ENCODE data around the gene KRTAP10-4. TPM values are rescaled to one million over a fixed set of nuclear protein-coding genes. Genes with fewer than 3 reads are reported as not detected.

Gene KRTAP10-4
- total and polyA plus RNA-seq, 2 of the 4 experiments (the other 2 are of a cell fraction), result not detected

DNA sequence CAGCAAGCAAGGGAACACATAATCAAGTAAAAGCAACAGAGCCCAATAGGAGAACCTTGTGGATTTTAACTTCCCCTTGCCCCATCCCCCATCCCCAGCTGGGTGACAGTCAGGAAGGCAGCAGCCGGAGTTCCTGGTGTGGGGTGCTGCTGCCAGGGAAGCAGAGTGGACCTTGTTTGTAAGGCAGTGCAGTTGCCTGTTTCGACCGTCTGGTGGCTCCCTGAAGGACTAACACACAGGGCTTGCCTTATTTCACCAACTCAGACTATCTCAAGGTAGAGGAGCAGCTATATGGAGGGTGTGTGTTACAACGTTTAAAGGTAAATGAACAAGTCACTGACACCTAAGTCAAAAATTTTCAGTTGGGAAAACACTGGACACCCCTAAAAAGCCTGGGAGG lies 45.0 kb downstream of the KRTAP10-4 start:
- CTCF ChIA-PET, result interaction anchor here (0.7 kb wide), 1 partner anchor 53 kb away, joined by 3 read pairs; no protein-coding TSS in a partner anchor
- WGBS, 2 experiments (ENCODE audit: extremely low coverage in 2 of 2, insufficient read length in 1 of 2), result no CpG with 5 or more reads among the region's 4 CpGs

More for the DNA sequence above, 45.0 kb downstream of the KRTAP10-4 start:
- no peak overlapping the region for H3K4ac ChIP-seq (ENCODE audit: low read depth, low read length)
- no peak overlapping the region for H4K8ac ChIP-seq (ENCODE audit: low read depth in 2 of 2, low read length in 2 of 2)
- no peak for TF ChIP-seq MAFK (IDR thresholded peaks at IDR 0.05; ENCODE audit: low read depth, low read length)
- TF ChIP-seq POLR2A (IDR thresholded peaks at IDR 0.05; ENCODE audit: low read depth, low read length), result no peak
- TF ChIP-seq RAD21 (IDR thresholded peaks at IDR 0.05; ENCODE audit: low read length), result no peak
- no peak for TF ChIP-seq SMC3 (IDR thresholded peaks at IDR 0.05; ENCODE audit: low read depth, low read length)
- TF ChIP-seq RCOR1 (IDR thresholded peaks at IDR 0.05; ENCODE audit: insufficient replicate concordance, low read length), result no peak
- TF ChIP-seq MAZ (IDR thresholded peaks at IDR 0.05; ENCODE audit: borderline replicate concordance, low read depth, low read length), result no peak
- no peak for TF ChIP-seq MXI1 (IDR thresholded peaks at IDR 0.05; ENCODE audit: borderline replicate concordance, low read depth, low read length)
- TF ChIP-seq NFE2L2 (IDR thresholded peaks at IDR 0.05; ENCODE audit: low read depth, low read length), result no peak
- TF ChIP-seq FOS (IDR thresholded peaks at IDR 0.05; ENCODE audit: low read depth, low read length), result no peak
- TF ChIP-seq BHLHE40 (IDR thresholded peaks at IDR 0.05; ENCODE audit: low read depth, low read length), result no peak
- no peak for TF ChIP-seq CEBPB (IDR thresholded peaks at IDR 0.05; ENCODE audit: low read depth, low read length)
- TF ChIP-seq CHD1 (IDR thresholded peaks at IDR 0.05; ENCODE audit: low read depth, low read length), result no peak
- TF ChIP-seq, protein P1, sequence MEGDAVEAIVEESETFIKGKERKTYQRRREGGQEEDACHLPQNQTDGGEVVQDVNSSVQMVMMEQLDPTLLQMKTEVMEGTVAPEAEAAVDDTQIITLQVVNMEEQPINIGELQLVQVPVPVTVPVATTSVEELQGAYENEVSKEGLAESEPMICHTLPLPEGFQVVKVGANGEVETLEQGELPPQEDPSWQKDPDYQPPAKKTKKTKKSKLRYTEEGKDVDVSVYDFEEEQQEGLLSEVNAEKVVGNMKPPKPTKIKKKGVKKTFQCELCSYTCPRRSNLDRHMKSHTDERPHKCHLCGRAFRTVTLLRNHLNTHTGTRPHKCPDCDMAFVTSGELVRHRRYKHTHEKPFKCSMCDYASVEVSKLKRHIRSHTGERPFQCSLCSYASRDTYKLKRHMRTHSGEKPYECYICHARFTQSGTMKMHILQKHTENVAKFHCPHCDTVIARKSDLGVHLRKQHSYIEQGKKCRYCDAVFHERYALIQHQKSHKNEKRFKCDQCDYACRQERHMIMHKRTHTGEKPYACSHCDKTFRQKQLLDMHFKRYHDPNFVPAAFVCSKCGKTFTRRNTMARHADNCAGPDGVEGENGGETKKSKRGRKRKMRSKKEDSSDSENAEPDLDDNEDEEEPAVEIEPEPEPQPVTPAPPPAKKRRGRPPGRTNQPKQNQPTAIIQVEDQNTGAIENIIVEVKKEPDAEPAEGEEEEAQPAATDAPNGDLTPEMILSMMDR (conservative IDR thresholded peaks at IDR 0.05; ENCODE audit: low read depth, low read length), result no peak
- TF ChIP-seq, protein P2, sequence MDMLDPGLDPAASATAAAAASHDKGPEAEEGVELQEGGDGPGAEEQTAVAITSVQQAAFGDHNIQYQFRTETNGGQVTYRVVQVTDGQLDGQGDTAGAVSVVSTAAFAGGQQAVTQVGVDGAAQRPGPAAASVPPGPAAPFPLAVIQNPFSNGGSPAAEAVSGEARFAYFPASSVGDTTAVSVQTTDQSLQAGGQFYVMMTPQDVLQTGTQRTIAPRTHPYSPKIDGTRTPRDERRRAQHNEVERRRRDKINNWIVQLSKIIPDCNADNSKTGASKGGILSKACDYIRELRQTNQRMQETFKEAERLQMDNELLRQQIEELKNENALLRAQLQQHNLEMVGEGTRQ (IDR thresholded peaks at IDR 0.05; ENCODE audit: low read depth, low read length), result no peak
- no peak for TF ChIP-seq RFX5 (IDR thresholded peaks at IDR 0.05; ENCODE audit: low read depth, low read length)
- TF ChIP-seq, protein P3, sequence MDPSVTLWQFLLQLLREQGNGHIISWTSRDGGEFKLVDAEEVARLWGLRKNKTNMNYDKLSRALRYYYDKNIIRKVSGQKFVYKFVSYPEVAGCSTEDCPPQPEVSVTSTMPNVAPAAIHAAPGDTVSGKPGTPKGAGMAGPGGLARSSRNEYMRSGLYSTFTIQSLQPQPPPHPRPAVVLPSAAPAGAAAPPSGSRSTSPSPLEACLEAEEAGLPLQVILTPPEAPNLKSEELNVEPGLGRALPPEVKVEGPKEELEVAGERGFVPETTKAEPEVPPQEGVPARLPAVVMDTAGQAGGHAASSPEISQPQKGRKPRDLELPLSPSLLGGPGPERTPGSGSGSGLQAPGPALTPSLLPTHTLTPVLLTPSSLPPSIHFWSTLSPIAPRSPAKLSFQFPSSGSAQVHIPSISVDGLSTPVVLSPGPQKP (IDR thresholded peaks at IDR 0.05; ENCODE audit: borderline replicate concordance, low read depth, low read length), result no peak
- no peak overlapping the region for H2BK20ac ChIP-seq (ENCODE audit: low read depth, low read length)
- no TSS peak for BruUV-seq (replicated peaks)
- no peak overlapping the region for H2BK15ac ChIP-seq (ENCODE audit: low read depth, low read length)
- H2AFZ ChIP-seq (replicated peaks; ENCODE audit: low read length, poor library complexity), result no peak overlapping the region
- DNase-seq (peak; percentile 14), ATAC-seq (ENCODE audit: low read depth) (peak; percentile 72)
- no peaks in the 10 kb centered on the region for H4K20me1 ChIP-seq (ENCODE audit: insufficient read depth, low read length)
- H3K79me1 ChIP-seq (ENCODE audit: low read depth in 1 of 2, low read length in 2 of 2), result no peaks in the 10 kb centered on the region
- H4K5ac ChIP-seq (ENCODE audit: low read depth, low read length), result no peak overlapping the region
- H3K27ac ChIP-seq (ENCODE audit: insufficient read depth, low read length), result no peak overlapping the region
- no peaks in the 10 kb centered on the region for H3K4me1 ChIP-seq (ENCODE audit: control insufficient read depth, insufficient read depth, low read length)
- no peaks in the 10 kb centered on the region for H3K36me3 ChIP-seq (ENCODE audit: control insufficient read depth, insufficient read depth, low read length)
- H2BK120ac ChIP-seq (ENCODE audit: low read depth, low read length), result no peak overlapping the region
- H3K23ac ChIP-seq (ENCODE audit: low read depth, low read length), result no peak overlapping the region
- no peak overlapping the region for H3K18ac ChIP-seq (ENCODE audit: low read depth, low read length)
- H2AK9ac ChIP-seq (replicated peaks; ENCODE audit: low read depth, low read length, poor library complexity), result no peak overlapping the region
- POLR2A ChIA-PET (ENCODE audit: unreplicated experiment), result no interaction called here
- intact Hi-C loops (cut with micrococcal nuclease) (loop anchor here (1.0 kb wide), 1 partner anchor 175 kb away; no protein-coding TSS in a partner anchor), in situ Hi-C loops (cut with MboI; ENCODE audit: low sequenced_read_pairs) (no loop called here), dilution Hi-C loops (cut with HindIII; ENCODE audit: low sequenced_read_pairs, unreplicated experiment) (no loop called here)
- no peaks in the 10 kb centered on the region for H3K9me1 ChIP-seq (ENCODE audit: insufficient read depth, low read length)
- H3K4me3 ChIP-seq (ENCODE audit: insufficient read depth, low read depth, low read length), result no peak overlapping the region
- no peak overlapping the region for H4K91ac ChIP-seq (ENCODE audit: insufficient read depth, low read depth, low read length)
- H2BK5ac ChIP-seq (ENCODE audit: low read depth, low read length, poor library complexity, severe bottlenecking), result no peak overlapping the region
- H3K4me2 ChIP-seq (ENCODE audit: low read depth, low read length), result no peak overlapping the region
- no peak overlapping the region for H3K14ac ChIP-seq (replicated peaks; ENCODE audit: low read depth, low read length)
- no peak overlapping the region for H2AK5ac ChIP-seq (ENCODE audit: low read depth, low read length)
- H3K9me3 ChIP-seq (ENCODE audit: control insufficient read depth, insufficient read depth, low read length), result peaks cover 3% of the 10 kb centered on the region; the same call in 1 of the 2 replicates
- H3K9ac ChIP-seq (ENCODE audit: low read depth, low read length), result no peak overlapping the region
- no peak overlapping the region for H3K56ac ChIP-seq (ENCODE audit: extremely low read depth, insufficient read depth, low read length)
- peaks cover 3% of the 10 kb centered on the region; the same call in 1 of the 2 replicates for H3K27me3 ChIP-seq (ENCODE audit: control insufficient read depth, insufficient read depth, low read length)

Measured in IMR-90 (cell line).